T-helper 1 cell treated with Interleukin-12 subunit alpha and Interleukin-12 subunit beta and Interleukin-4 antibody, amounts not matched to agents 30 μg/mL and 1 μg/mL, for 36 hours (primary cell): ENCODE data around the gene SLC4A1.

Experiments used
- H3K27ac Mint-ChIP-seq: one replicate; pipeline ENCODE4 v1.8.0; 2021; ENCODE audit warnings: mild to moderate bottlenecking, mixed read lengths
- H3K27me3 Mint-ChIP-seq: one replicate; pipeline ENCODE4 v1.8.0; 2021; ENCODE audit warnings: low read depth, mixed read lengths
- H3K36me3 Mint-ChIP-seq: one replicate; pipeline ENCODE4 v1.8.0; 2021; ENCODE audit warnings: low read depth, mixed read lengths
- H3K4me1 Mint-ChIP-seq: one replicate; pipeline ENCODE4 v1.8.0; 2021; ENCODE audit warnings: low read depth, mixed read lengths
- H3K4me3 Mint-ChIP-seq: one replicate; pipeline ENCODE4 v1.8.0; 2021; ENCODE audit warnings: mild to moderate bottlenecking, moderate library complexity, mixed read lengths
- H3K9me3 Mint-ChIP-seq: one replicate; pipeline ENCODE4 v1.8.0; 2021; ENCODE audit warnings: mixed read lengths

The SLC4A1 gene

GRCh38 chr17:44213403-44214229 lies 54.3 kb downstream of the SLC4A1 start:
- peaks cover 71% of the 10 kb centered on the region for H3K36me3 Mint-ChIP-seq
- peak overlapping the region; percentile 47 for H3K27ac Mint-ChIP-seq
- peaks cover 48% of the 10 kb centered on the region for H3K4me1 Mint-ChIP-seq
- no peaks in the 10 kb centered on the region for H3K9me3 Mint-ChIP-seq
- H3K27me3 Mint-ChIP-seq: no peaks in the 10 kb centered on the region
- no peak overlapping the region for H3K4me3 Mint-ChIP-seq

GRCh38 chr17:44212507-44213402 lies 55.2 kb downstream of the SLC4A1 start:
- H3K36me3 Mint-ChIP-seq: peaks cover 76% of the 10 kb centered on the region
- H3K27ac Mint-ChIP-seq: peak overlapping the region; percentile 15
- no peaks in the 10 kb centered on the region for H3K9me3 Mint-ChIP-seq

GRCh38 chr17:44211281-44212265 lies 56.4 kb downstream of the SLC4A1 start:
- H3K36me3 Mint-ChIP-seq: peaks cover 71% of the 10 kb centered on the region
- H3K27ac Mint-ChIP-seq: no peak overlapping the region

More at GRCh38 chr17:44212507-44213402, 55.2 kb downstream of the SLC4A1 start:
- Mint-ChIP-seq H3K4me1 (peaks cover 50% of the 10 kb centered on the region), H3K27me3 (no peaks in the 10 kb centered on the region), H3K4me3 (no peak overlapping the region)

GRCh38 chr17:44210342-44211192 lies 57.4 kb downstream of the SLC4A1 start:
- Mint-ChIP-seq H3K9me3 (no peaks in the 10 kb centered on the region), H3K27ac (peak overlapping the region; percentile 89), H3K4me3 (peak overlapping the region; percentile 64), H3K27me3 (no peaks in the 10 kb centered on the region), H3K36me3 (peaks cover 68% of the 10 kb centered on the region), H3K4me1 (peaks cover 33% of the 10 kb centered on the region)

More at GRCh38 chr17:44211281-44212265, 56.4 kb downstream of the SLC4A1 start:
- no peak overlapping the region for H3K4me3 Mint-ChIP-seq
- peaks cover 41% of the 10 kb centered on the region for H3K4me1 Mint-ChIP-seq
- no peaks in the 10 kb centered on the region for H3K27me3 Mint-ChIP-seq
- no peaks in the 10 kb centered on the region for H3K9me3 Mint-ChIP-seq

GRCh38 chr17:44209786-44210341 lies 58.1 kb downstream of the SLC4A1 start:
- Mint-ChIP-seq H3K27ac (peak overlapping the region; percentile 89), H3K36me3 (peaks cover 63% of the 10 kb centered on the region), H3K4me3 (peak overlapping the region; percentile 64), H3K9me3 (no peaks in the 10 kb centered on the region), H3K27me3 (no peaks in the 10 kb centered on the region), H3K4me1 (peaks cover 28% of the 10 kb centered on the region)

- Mint-ChIP-seq H3K4me1 (peaks cover 29% of the 10 kb centered on the region), H3K27me3 (no peaks in the 10 kb centered on the region), H3K4me3 (no peak overlapping the region), H3K36me3 (peaks cover 44% of the 10 kb centered on the region), H3K27ac (no peak overlapping the region), H3K9me3 (no peaks in the 10 kb centered on the region)
These were observed 60.2 kb downstream of the SLC4A1 start for GRCh38 chr17:44207743-44208142.

- peaks cover 32% of the 10 kb centered on the region for H3K4me1 Mint-ChIP-seq
- H3K4me3 Mint-ChIP-seq: no peak overlapping the region
- H3K9me3 Mint-ChIP-seq: no peaks in the 10 kb centered on the region
- peaks cover 43% of the 10 kb centered on the region for H3K36me3 Mint-ChIP-seq
- H3K27me3 Mint-ChIP-seq: no peaks in the 10 kb centered on the region
- no peak overlapping the region for H3K27ac Mint-ChIP-seq
These were observed 60.6 kb downstream of the SLC4A1 start for GRCh38 chr17:44207319-44207718.

- peaks cover 43% of the 10 kb centered on the region for H3K36me3 Mint-ChIP-seq
- H3K27me3 Mint-ChIP-seq: no peaks in the 10 kb centered on the region
- H3K9me3 Mint-ChIP-seq: no peaks in the 10 kb centered on the region
- H3K27ac Mint-ChIP-seq: no peak overlapping the region
- peaks cover 32% of the 10 kb centered on the region for H3K4me1 Mint-ChIP-seq
- no peak overlapping the region for H3K4me3 Mint-ChIP-seq
These were observed 61.1 kb downstream of the SLC4A1 start for GRCh38 chr17:44206825-44207155.

GRCh38 chr17:44205962-44206824 lies 61.7 kb downstream of the SLC4A1 start:
- H3K4me1 Mint-ChIP-seq: peaks cover 33% of the 10 kb centered on the region
- no peak overlapping the region for H3K4me3 Mint-ChIP-seq
- H3K36me3 Mint-ChIP-seq: peaks cover 37% of the 10 kb centered on the region
- no peaks in the 10 kb centered on the region for H3K9me3 Mint-ChIP-seq
- H3K27me3 Mint-ChIP-seq: no peaks in the 10 kb centered on the region
- peak overlapping the region; percentile 61 for H3K27ac Mint-ChIP-seq

- Mint-ChIP-seq H3K36me3 (peaks cover 27% of the 10 kb centered on the region), H3K4me1 (peaks cover 31% of the 10 kb centered on the region), H3K27me3 (no peaks in the 10 kb centered on the region), H3K27ac (no peak overlapping the region), H3K9me3 (no peaks in the 10 kb centered on the region), H3K4me3 (no peak overlapping the region)
These were observed 63.5 kb downstream of the SLC4A1 start for GRCh38 chr17:44204441-44204882.

- Mint-ChIP-seq H3K4me1 (peaks cover 31% of the 10 kb centered on the region), H3K27ac (peak overlapping the region; percentile 64), H3K4me3 (peak overlapping the region; percentile 32), H3K36me3 (peaks cover 24% of the 10 kb centered on the region), H3K9me3 (no peaks in the 10 kb centered on the region), H3K27me3 (no peaks in the 10 kb centered on the region)
These were observed 64.0 kb downstream of the SLC4A1 start for GRCh38 chr17:44203731-44204440.

- peak overlapping the region; percentile 58 for H3K27ac Mint-ChIP-seq
- no peaks in the 10 kb centered on the region for H3K27me3 Mint-ChIP-seq
- peaks cover 20% of the 10 kb centered on the region for H3K36me3 Mint-ChIP-seq
- H3K9me3 Mint-ChIP-seq: no peaks in the 10 kb centered on the region
- H3K4me1 Mint-ChIP-seq: peaks cover 33% of the 10 kb centered on the region
- H3K4me3 Mint-ChIP-seq: peak overlapping the region; percentile 49
These were observed 65.2 kb downstream of the SLC4A1 start for GRCh38 chr17:44202756-44203155.
